GM12878 (cell line): Measurements from ENCODE around the gene NANOS2. TPM values are rescaled to one million over a fixed set of nuclear protein-coding genes. Genes with fewer than 3 reads are reported as not detected.

Experiments used
- ATAC-seq: fragments of 200-7000 bp; cut with Tn5 transposase; 3 replicates; pipeline ENCODE4 v1.9.1; 2020; ENCODE audit warnings: mild to moderate bottlenecking, moderate library complexity
- BruUV-seq: library from RNA; stranded (reverse); fragments of 400-500 nt; replicated peaks from 2 replicates; lab custom pipeline; 2021; lab: Mats Ljungman, UMichigan
- CTCF ChIA-PET: fragments of 300-600 bp; sonication (Branson Sonifier 250); formaldehyde crosslinking; extraction: SDS; loops from one replicate; lab custom pipeline; 2021; ENCODE audit warnings: inconsistent platforms; lab: Yijun Ruan, JAX
- POLR2A ChIA-PET: fragments of 350-600 bp; formaldehyde crosslinking; extraction: SDS; loops from one replicate; lab custom pipeline; 2021; ENCODE audit warnings: inconsistent platforms; lab: Charles Lee
- RAD21 ChIA-PET: fragments of 300-600 bp; sonication (Branson Sonifier 250); formaldehyde crosslinking; loops from one replicate; lab custom pipeline; 2023; ENCODE audit warnings: antibody characterized with exemption; ENCODE audit not compliant: unreplicated experiment; lab: Charles Lee
- SMC1A ChIA-PET: fragments of 300-600 bp; sonication (Branson Sonifier 250); formaldehyde crosslinking; loops from one replicate; lab custom pipeline; 2023; ENCODE audit not compliant: unreplicated experiment, uncharacterized antibody; lab: Charles Lee
- DNase-seq: peaks from one replicate; pipeline ENCODE4 v3.0.0-alpha.2; 2011; ENCODE audit warnings: low read depth, low spot score
- FAIRE-seq: peaks from 3 replicates; lab custom pipeline; 2011; peaks lifted over from hg19 to GRCh38; lab: Jason Lieb, UNC
- H2AFZ ChIP-seq: 2 replicates; pipeline ENCODE4 v1.6.0; 2011; ENCODE audit warnings: low read depth, low read length, control low read depth; ENCODE audit not compliant: control insufficient read depth
- H3K27ac ChIP-seq: 2 replicates; pipeline ENCODE4 v1.5.1; 2011; ENCODE audit warnings: control low read depth; ENCODE audit not compliant: control insufficient read depth, insufficient read depth
- H3K27me3 ChIP-seq, 2 experiments: replicated peaks in 1 of 2; 2 replicates each; pipeline versions ENCODE4 v1.6.0 to v1.6.1; 2011; ENCODE audit warnings: low read length in 1 of 2; ENCODE audit not compliant: control insufficient read depth in 2 of 2, insufficient read depth in 2 of 2
- H3K36me3 ChIP-seq, 2 experiments: 2 replicates each; pipeline ENCODE4 v1.5.1; 2011; ENCODE audit warnings: low read length in 1 of 2; ENCODE audit not compliant: control insufficient read depth in 2 of 2, insufficient read depth in 2 of 2
- H3K4me1 ChIP-seq: 2 replicates; pipeline ENCODE4 v1.6.1; 2011; ENCODE audit warnings: mild to moderate bottlenecking, low read length, moderate library complexity, mixed read lengths; ENCODE audit not compliant: control insufficient read depth, insufficient read depth
- H3K4me2 ChIP-seq: 2 replicates; pipeline ENCODE4 v1.6.0; 2011; ENCODE audit warnings: control low read depth; ENCODE audit not compliant: control insufficient read depth, insufficient read depth
- H3K4me3 ChIP-seq: fragments of 200-600 bp; sonication (generic); 2 replicates; pipeline ENCODE4 v1.5.1; 2016
- H3K79me2 ChIP-seq: 2 replicates; pipeline ENCODE4 v1.6.0; 2011; ENCODE audit warnings: low read length; ENCODE audit not compliant: control insufficient read depth, insufficient read depth
- H3K9ac ChIP-seq: 2 replicates; pipeline ENCODE4 v1.8.0; 2011; ENCODE audit warnings: low read length, control low read depth, mixed read lengths; ENCODE audit not compliant: control insufficient read depth, insufficient read depth
- H3K9me3 ChIP-seq: replicated peaks from 3 replicates; pipeline ENCODE4 v1.5.1; 2011; ENCODE audit warnings: mild to moderate bottlenecking, low read length; ENCODE audit not compliant: control insufficient read depth, insufficient read depth
- H4K20me1 ChIP-seq: 2 replicates; pipeline ENCODE4 v1.6.0; 2011; ENCODE audit not compliant: control insufficient read depth, insufficient read depth
- ASH2L ChIP-seq: fragments of 300-600, 200-600 bp; sonication (generic); IDR thresholded peaks from 2 replicates; pipeline ENCODE4 v1.6.1; 2017; ENCODE audit warnings: low read depth, mild to moderate bottlenecking, borderline replicate concordance
- E2F4 ChIP-seq: IDR thresholded peaks from 2 replicates; pipeline ENCODE4 v1.6.1; 2012; ENCODE audit warnings: low read depth, low read length, improper control_type of control experiment
- EZH2 ChIP-seq: IDR thresholded peaks from 2 replicates; pipeline ENCODE4 v1.6.1; 2012; ENCODE audit warnings: low read depth, mild to moderate bottlenecking, control low read depth, inconsistent platforms, low read length, borderline replicate concordance; ENCODE audit not compliant: control insufficient read depth
- FOXK2 ChIP-seq: fragments of 450-650 bp; IDR thresholded peaks from 2 replicates; pipeline ENCODE4 v1.6.1; 2017; ENCODE audit warnings: mild to moderate bottlenecking, moderate library complexity
- GATAD2B ChIP-seq: fragments of 450-650 bp; conservative IDR thresholded peaks from 2 replicates; pipeline ENCODE4 v1.6.1; 2017; ENCODE audit warnings: low read depth, mild to moderate bottlenecking, moderate library complexity
- RELA ChIP-seq: fragments of 450-650 bp; IDR thresholded peaks from 2 replicates; pipeline ENCODE4 v1.8.0; 2014; ENCODE audit warnings: borderline replicate concordance; ENCODE audit not compliant: partially characterized antibody
- TBL1XR1 ChIP-seq: IDR thresholded peaks from 2 replicates; pipeline ENCODE4 v1.6.1; 2012; ENCODE audit warnings: low read depth, low read length, improper control_type of control experiment
- TCF7 ChIP-seq: IDR thresholded peaks from 2 replicates; pipeline ENCODE4 v1.6.1; 2014; ENCODE audit warnings: antibody characterized with exemption, borderline replicate concordance
- WGBS: methylation state at CpG from one replicate; pipeline ENCODE4 v1.1.6; 2016; ENCODE audit warnings: low lambda C conversion rate; ENCODE audit not compliant: insufficient replicate concordance, insufficient coverage; ENCODE audit errors: missing lambda C conversion rate; 5-methylcytosine and 5-hydroxymethylcytosine counted together
- in situ Hi-C: fragments of 300-500 bp; cut with MboI; formaldehyde crosslinking; loops from 9 replicates; pipeline ENCODE4 v1.14.3; 2018; ENCODE audit warnings: mixed read lengths
- intact Hi-C: fragments of 100-400 bp; cut with micrococcal nuclease; formaldehyde crosslinking; loops from one replicate; pipeline ENCODE4 v1.14.2; 2022; ENCODE audit not compliant: unreplicated experiment
- polyA plus RNA-seq, 11 experiments: library from polyadenylated mRNA; depleted of rRNA in 4 of 11; unstranded in 6 of 11; stranded (reverse) in 5 of 11; fragments of >200 nt; fragmentation: Nextera tagmentation in 4 of 11; fragmentation: Illumina TruSeq in 1 of 11; extraction: Ambion mirVana in 4 of 11; extraction: Trizol in 1 of 11; gene quantifications; 1 replicate in 1 of 11; 2 replicates in 10 of 11; pipeline versions ENCODE4 v1.2.1 to v1.2.3, GENCODE V29; 2011 to 2016; ENCODE audit warnings: inconsistent platforms in 2 of 11, missing spikeins in 2 of 11, low read depth in 1 of 11
- total RNA-seq, 4 experiments: library from RNA; depleted of rRNA in 3 of 4; stranded (reverse); fragments of >200 nt in 3 of 4; fragmentation: Illumina TruSeq in 1 of 4; extraction: Trizol in 1 of 4; gene quantifications; 2 replicates each; pipeline versions ENCODE4 v1.2.1 to v1.2.3, GENCODE V29; 2013 to 2021

NANOS2 gene
- total and polyA plus RNA-seq, 10 of the 15 experiments (the other 5 are each of a cell fraction or from before 2014, with no cell fraction given) = not detected

- Histone ChIP-seq H3K4me3 (no peak overlapping the region), H3K4me1 (no peaks in the 10 kb centered on the region)
- no peak for FAIRE-seq
- 59% methylated on average over 25 of the region's 67 CpGs for WGBS
- TF ChIP-seq GATAD2B = no peak
- no peak for TF ChIP-seq FOXK2
- no peak for TF ChIP-seq EZH2
- no peak for TF ChIP-seq RELA
- TF ChIP-seq ASH2L = no peak
- no peak for TF ChIP-seq E2F4
- no peak for TF ChIP-seq TBL1XR1
- no peak for TF ChIP-seq TCF7
- TF ChIP-seq, all 136 proteins: peak for 0
- ChIA-PET POLR2A (no interaction called here), CTCF (no interaction called here), SMC1A (no interaction called here), RAD21 (no interaction called here)
- Histone ChIP-seq H3K27ac (no peak overlapping the region), H3K27me3 (no peaks in the 10 kb centered on the region), H3K9me3 (no peaks in the 10 kb centered on the region), H3K9ac (no peak overlapping the region), H3K4me2 (no peak overlapping the region), H2AFZ (no peak overlapping the region), H3K36me3 (no peaks in the 10 kb centered on the region), H3K79me2 (no peaks in the 10 kb centered on the region), H4K20me1 (no peaks in the 10 kb centered on the region)
- no TSS peak for BruUV-seq
- in situ Hi-C loops = no loop called here
- intact Hi-C loops = no loop called here
- no peak for DNase-seq
- ATAC-seq = no peak
Observed at GRCh38 chr19:45939792-45940514, 25.4 kb upstream of the NANOS2 start.
